ENCODE results near the gene PLA2G7. TPM values are rescaled to one million over a fixed set of nuclear protein-coding genes. Genes with fewer than 3 reads are reported as not detected.
A peak's percentile ranks its signal among the peaks of the same experiment; 100 is the strongest.

Gene PLA2G7
- total and polyA plus RNA-seq, 2 of the 8 experiments (the other 6 are each of a cell fraction or from before 2014, with no cell fraction given) = 1.5 to 2.2 TPM

DNA sequence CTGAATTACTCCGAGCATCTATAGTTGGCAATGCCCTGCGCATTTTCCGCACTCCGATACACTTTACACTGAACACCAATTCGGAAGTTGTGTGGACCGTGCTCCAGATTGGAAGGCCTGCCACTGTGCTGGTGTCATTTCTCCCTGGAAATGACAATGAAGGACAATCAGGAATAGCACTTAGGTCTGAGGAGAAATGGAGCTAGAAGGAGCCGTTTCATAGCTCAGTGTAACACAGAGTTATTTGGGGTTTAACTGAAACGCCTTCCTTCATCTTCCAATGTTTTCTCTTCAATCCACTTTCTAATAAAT, 501 bp upstream of the PLA2G7 start:
- H3K4ac ChIP-seq (replicated peaks; ENCODE audit: insufficient read length, low read depth, low read length) = no peak overlapping the region
- CTCF ChIA-PET (ENCODE audit: partially characterized antibody) = interaction anchor here (0.7 to 4.9 kb wide), 8 partner anchors 11 to 515 kb away, joined by 3 to 41 read pairs (median 4); partner anchors contain the start of gene ANKRD66
- no peak overlapping the region for H4K91ac ChIP-seq (replicated peaks; ENCODE audit: insufficient read length, low read length)
- no peak overlapping the region for H3K56ac ChIP-seq (replicated peaks; ENCODE audit: insufficient read length, low read depth, low read length)
- WGBS, 2 experiments (ENCODE audit: extremely low coverage in 1 of 2, insufficient coverage in 1 of 2, insufficient read length in 1 of 2, insufficient replicate concordance in 2 of 2, low coverage in 1 of 2, low lambda C conversion rate in 2 of 2, missing lambda C conversion rate in 1 of 2) = 37% methylated on average over 8 of the region's 8 CpGs; no CpG with 5 or more reads in 1 of the 2 experiments
- peaks cover 15% of the 10 kb centered on the region for H3K23me2 ChIP-seq (ENCODE audit: low read depth, low read length)
- POLR2A ChIA-PET (ENCODE audit: partially characterized antibody) = interaction anchor here (1.0 to 2.7 kb wide), 4 partner anchors 11 to 565 kb away, joined by 3 to 15 read pairs (median 5); partner anchors contain the start of genes ANKRD66 and ENPP5
- H3K18ac ChIP-seq (ENCODE audit: extremely low read depth, low read length) = peak overlapping the region; percentile 57; the same call in 1 of the 2 replicates
- no peak overlapping the region for H2AK5ac ChIP-seq (ENCODE audit: low read depth, low read length)
- peak overlapping the region; percentile 58 to 72 (median 67) for H3K4me3 ChIP-seq (ENCODE audit: extremely low read depth in 1 of 4, insufficient read depth in 2 of 4, low read depth in 3 of 4, low read length in 4 of 4)
- H4K5ac ChIP-seq (ENCODE audit: insufficient read length, low read depth, low read length) = no peak overlapping the region
- no peaks in the 10 kb centered on the region for H3K79me1 ChIP-seq (ENCODE audit: low read depth, low read length)
- no peaks in the 10 kb centered on the region for H3K36me3 ChIP-seq (ENCODE audit: control insufficient read depth in 2 of 4, insufficient read depth in 4 of 4, low read length in 3 of 4)
- H3K79me2 ChIP-seq (ENCODE audit: control insufficient read depth in 1 of 2, insufficient read depth in 2 of 2, low read length in 2 of 2) = no peaks in the 10 kb centered on the region
- peak overlapping the region; percentile 74 for H2AFZ ChIP-seq (ENCODE audit: low read length)
- no peaks in the 10 kb centered on the region for H3K9me3 ChIP-seq (ENCODE audit: insufficient read depth in 2 of 2, low read depth in 1 of 2, low read length in 1 of 2)
- H3K14ac ChIP-seq (ENCODE audit: insufficient read length) = no peak overlapping the region
- H4K8ac ChIP-seq (ENCODE audit: extremely low read depth, insufficient read depth, low read length) = peak overlapping the region; percentile 68; the same call in 1 of the 2 replicates
- H2BK15ac ChIP-seq (ENCODE audit: low read length) = no peak overlapping the region
- H2BK12ac ChIP-seq (ENCODE audit: low read depth, low read length) = no peak overlapping the region
- peaks cover 0 to 21% (median 14%) of the 10 kb centered on the region in 4 experiments; a peak in 5 of 7 replicates for H3K27me3 ChIP-seq (replicated peaks in 1 of 4; ENCODE audit: control insufficient read depth in 3 of 4, extremely low read depth in 1 of 4, insufficient read depth in 3 of 4, low read length in 3 of 4)
- H2BK5ac ChIP-seq (ENCODE audit: low read depth, low read length) = no peak overlapping the region
- peak; percentile 7 for FAIRE-seq
- H3K23ac ChIP-seq (ENCODE audit: insufficient read length) = no peak overlapping the region
- no peak overlapping the region for H2BK120ac ChIP-seq (replicated peaks; ENCODE audit: low read depth, low read length)
- H3K27ac ChIP-seq (ENCODE audit: low read depth, low read length) = no peak overlapping the region
- no peak for TF ChIP-seq CHD2 (IDR thresholded peaks at IDR 0.05; ENCODE audit: low read length)
- TF ChIP-seq, protein P1, sequence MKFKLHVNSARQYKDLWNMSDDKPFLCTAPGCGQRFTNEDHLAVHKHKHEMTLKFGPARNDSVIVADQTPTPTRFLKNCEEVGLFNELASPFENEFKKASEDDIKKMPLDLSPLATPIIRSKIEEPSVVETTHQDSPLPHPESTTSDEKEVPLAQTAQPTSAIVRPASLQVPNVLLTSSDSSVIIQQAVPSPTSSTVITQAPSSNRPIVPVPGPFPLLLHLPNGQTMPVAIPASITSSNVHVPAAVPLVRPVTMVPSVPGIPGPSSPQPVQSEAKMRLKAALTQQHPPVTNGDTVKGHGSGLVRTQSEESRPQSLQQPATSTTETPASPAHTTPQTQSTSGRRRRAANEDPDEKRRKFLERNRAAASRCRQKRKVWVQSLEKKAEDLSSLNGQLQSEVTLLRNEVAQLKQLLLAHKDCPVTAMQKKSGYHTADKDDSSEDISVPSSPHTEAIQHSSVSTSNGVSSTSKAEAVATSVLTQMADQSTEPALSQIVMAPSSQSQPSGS (IDR thresholded peaks at IDR 0.05; ENCODE audit: low read length) = no peak
- no peak for TF ChIP-seq EP300 (IDR thresholded peaks at IDR 0.05; ENCODE audit: borderline replicate concordance in 1 of 2, low read depth in 2 of 2, low read length in 2 of 2)
- TF ChIP-seq EZH2 (IDR thresholded peaks at IDR 0.05; ENCODE audit: low read depth, low read length, severe bottlenecking) = no peak
- TF ChIP-seq TAF1 (IDR thresholded peaks at IDR 0.05; ENCODE audit: low read depth, low read length) = no peak
- no peak for TF ChIP-seq SAP30 (IDR thresholded peaks at IDR 0.05; ENCODE audit: insufficient read depth, insufficient replicate concordance, low read length)
- TF ChIP-seq, protein P2, sequence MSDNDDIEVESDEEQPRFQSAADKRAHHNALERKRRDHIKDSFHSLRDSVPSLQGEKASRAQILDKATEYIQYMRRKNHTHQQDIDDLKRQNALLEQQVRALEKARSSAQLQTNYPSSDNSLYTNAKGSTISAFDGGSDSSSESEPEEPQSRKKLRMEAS (IDR thresholded peaks at IDR 0.05) = no peak
- TF ChIP-seq GTF2F1 (IDR thresholded peaks at IDR 0.05; ENCODE audit: borderline replicate concordance, low read depth, low read length) = no peak
- TF ChIP-seq HDAC6 (IDR thresholded peaks at IDR 0.05; ENCODE audit: low read depth, low read length) = no peak
- TF ChIP-seq KDM1A (IDR thresholded peaks at IDR 0.05; ENCODE audit: borderline replicate concordance, low read length) = no peak
- TF ChIP-seq SUZ12 (IDR thresholded peaks at IDR 0.05; ENCODE audit: low read length) = no peak
- peaks cover 0 to 3% (median 3%) of the 10 kb centered on the region in 4 experiments; a peak in 6 of 7 replicates for H3K4me1 ChIP-seq (replicated peaks in 1 of 4; ENCODE audit: control insufficient read depth in 3 of 4, insufficient read depth in 4 of 4, low read length in 3 of 4)
- peak overlapping the region; percentile 82 to 97 for H3K4me2 ChIP-seq (ENCODE audit: insufficient read depth in 1 of 2, low read depth in 2 of 2, low read length in 2 of 2)
- no peaks in the 10 kb centered on the region for H4K20me1 ChIP-seq (replicated peaks in 1 of 2; ENCODE audit: control insufficient read depth in 1 of 2, insufficient read depth in 2 of 2, low read length in 2 of 2)
- DNase-seq (ENCODE audit: low read depth in 1 of 2, low spot score in 2 of 2) = no peak
- H2BK20ac ChIP-seq (ENCODE audit: low read length) = no peak overlapping the region
- peak overlapping the region in 3 of 4 experiments; percentile 43 to 49 (median 45); a peak in 4 of 7 replicates for H3K9ac ChIP-seq (replicated peaks in 1 of 4; ENCODE audit: extremely low read depth in 1 of 4, low read depth in 3 of 4, low read length in 3 of 4)

All from H1 (cell line).